ENCODE results near the gene MPEG1. TPM values are rescaled to one million over a fixed set of nuclear protein-coding genes. Genes with fewer than 3 reads are reported as not detected.

The MPEG1 gene
- total RNA-seq, 1 experiment from 2014 or later: not detected

- intact Hi-C loops (cut with micrococcal nuclease): no loop called here
- H3K27me3 ChIP-seq (ENCODE audit: low read length): peaks cover 27% of the 10 kb centered on the region
- no peak overlapping the region for H3K4me3 ChIP-seq (ENCODE audit: low read length)
- H4K20me1 ChIP-seq (ENCODE audit: low read length): no peaks in the 10 kb centered on the region
- POLR2A ChIA-PET (ENCODE audit: unreplicated experiment): no interaction called here
- no peaks in the 10 kb centered on the region for H3K36me3 ChIP-seq (ENCODE audit: low read depth, low read length)
- no peak overlapping the region for H2AFZ ChIP-seq (ENCODE audit: low read length)
- H3K9ac ChIP-seq (ENCODE audit: low read length): no peak overlapping the region
- no peaks in the 10 kb centered on the region for H3K79me2 ChIP-seq (ENCODE audit: low read length)
- DNase-seq (peak; percentile 18), ATAC-seq (no peak)
- H3K4me1 ChIP-seq (ENCODE audit: insufficient read depth, low read length): no peaks in the 10 kb centered on the region
- no peaks in the 10 kb centered on the region for H3F3A ChIP-seq (ENCODE audit: low read length, unreplicated experiment)
- no peak overlapping the region for H3K27ac ChIP-seq (ENCODE audit: low read length)
- no TSS peak for BruUV-seq (replicated peaks)
- CTCF ChIA-PET: no interaction called here
- no peaks in the 10 kb centered on the region for H3K9me3 ChIP-seq (ENCODE audit: low read length)
- H3K4me2 ChIP-seq (ENCODE audit: low read length): no peak overlapping the region
- H3K9me2 ChIP-seq (replicated peaks; ENCODE audit: low read length): no peaks in the 10 kb centered on the region
- no peak for TF ChIP-seq EZH2phosphoT487 (IDR thresholded peaks at IDR 0.05; ENCODE audit: borderline replicate concordance, low read length)
- no peak for TF ChIP-seq EZH2 (IDR thresholded peaks at IDR 0.05; ENCODE audit: low read length, unreplicated experiment)
- no peak for TF ChIP-seq CTCF (conservative IDR thresholded peaks at IDR 0.05; ENCODE audit: low read depth, low read length)
Observed at GRCh38 chr11:59255281-59255680, 42.6 kb upstream of the MPEG1 start.

DNA sequence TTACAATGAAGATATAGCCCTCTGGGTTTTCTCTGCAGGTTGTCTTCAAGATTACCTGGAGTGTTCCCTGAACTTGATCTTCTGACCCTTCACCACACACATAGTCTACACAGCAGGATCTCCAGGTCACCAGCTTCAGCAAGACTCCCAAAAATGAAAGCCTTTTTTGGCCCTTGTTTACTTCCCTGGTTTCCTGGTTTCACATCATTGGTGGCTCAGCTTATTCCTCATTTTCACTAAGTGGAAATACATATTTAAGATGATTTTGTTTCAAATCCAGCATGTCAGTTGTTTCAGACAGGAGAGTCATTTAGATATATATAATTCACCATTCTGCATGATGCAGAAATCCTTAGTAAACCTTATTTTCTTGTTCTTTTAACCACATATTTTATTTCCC lies 41.6 kb upstream of the MPEG1 start:
- no TSS peak for BruUV-seq (replicated peaks)
- POLR2A ChIA-PET (ENCODE audit: unreplicated experiment): no interaction called here
- no peak for DNase-seq

GRCh38 chr11:59253001-59253400 lies 40.3 kb upstream of the MPEG1 start:
- no peak for DNase-seq
- H3F3A ChIP-seq (ENCODE audit: low read length, unreplicated experiment): no peaks in the 10 kb centered on the region
- H3K4me1 ChIP-seq (ENCODE audit: insufficient read depth, low read length): peaks cover under 1% of the 10 kb centered on the region; the same call in 1 of the 2 replicates
- no peaks in the 10 kb centered on the region for H3K9me3 ChIP-seq (ENCODE audit: low read length)
- H3K9ac ChIP-seq (ENCODE audit: low read length): no peak overlapping the region
- H3K27me3 ChIP-seq (ENCODE audit: low read length): peaks cover 38% of the 10 kb centered on the region
- POLR2A ChIA-PET (ENCODE audit: unreplicated experiment): no interaction called here
- CTCF ChIA-PET: no interaction called here
- no peaks in the 10 kb centered on the region for H3K9me2 ChIP-seq (replicated peaks; ENCODE audit: low read length)
- H3K4me2 ChIP-seq (ENCODE audit: low read length): no peak overlapping the region
- H3K36me3 ChIP-seq (ENCODE audit: low read depth, low read length): no peaks in the 10 kb centered on the region
- H3K4me3 ChIP-seq (ENCODE audit: low read length): no peak overlapping the region
- intact Hi-C loops (cut with micrococcal nuclease): no loop called here
- no peaks in the 10 kb centered on the region for H4K20me1 ChIP-seq (ENCODE audit: low read length)
- TF ChIP-seq EZH2 (IDR thresholded peaks at IDR 0.05; ENCODE audit: low read length, unreplicated experiment): no peak
- no peak for TF ChIP-seq EZH2phosphoT487 (IDR thresholded peaks at IDR 0.05; ENCODE audit: borderline replicate concordance, low read length)
- no peak for TF ChIP-seq CTCF (conservative IDR thresholded peaks at IDR 0.05; ENCODE audit: low read depth, low read length)
- BruUV-seq (replicated peaks): no TSS peak
- H3K27ac ChIP-seq (ENCODE audit: low read length): no peak overlapping the region
- no peak for ATAC-seq
- H2AFZ ChIP-seq (ENCODE audit: low read length): no peak overlapping the region
- H3K79me2 ChIP-seq (ENCODE audit: low read length): no peaks in the 10 kb centered on the region

More for the DNA sequence above, 41.6 kb upstream of the MPEG1 start:
- Histone ChIP-seq H3K4me3 (ENCODE audit: low read length) (no peak overlapping the region), H3K36me3 (ENCODE audit: low read depth, low read length) (no peaks in the 10 kb centered on the region), H3F3A (ENCODE audit: low read length, unreplicated experiment) (no peaks in the 10 kb centered on the region), H3K27me3 (ENCODE audit: low read length) (peaks cover 33% of the 10 kb centered on the region), H3K9ac (ENCODE audit: low read length) (no peak overlapping the region), H3K9me2 (replicated peaks; ENCODE audit: low read length) (no peaks in the 10 kb centered on the region), H3K27ac (ENCODE audit: low read length) (no peak overlapping the region), H2AFZ (ENCODE audit: low read length) (no peak overlapping the region), H3K9me3 (ENCODE audit: low read length) (no peaks in the 10 kb centered on the region), H3K4me2 (ENCODE audit: low read length) (no peak overlapping the region), H4K20me1 (ENCODE audit: low read length) (no peaks in the 10 kb centered on the region), H3K79me2 (ENCODE audit: low read length) (no peaks in the 10 kb centered on the region), H3K4me1 (ENCODE audit: insufficient read depth, low read length) (no peaks in the 10 kb centered on the region)
- CTCF ChIA-PET: no interaction called here
- no peak for TF ChIP-seq EZH2phosphoT487 (IDR thresholded peaks at IDR 0.05; ENCODE audit: borderline replicate concordance, low read length)
- no peak for TF ChIP-seq EZH2 (IDR thresholded peaks at IDR 0.05; ENCODE audit: low read length, unreplicated experiment)
- no peak for TF ChIP-seq CTCF (conservative IDR thresholded peaks at IDR 0.05; ENCODE audit: low read depth, low read length)
- intact Hi-C loops (cut with micrococcal nuclease): no loop called here
- no peak for ATAC-seq

Measured in PC-3 (cell line).